CD4-positive, CD25-positive, alpha-beta regulatory T cell (primary cell): Measurements from ENCODE around the gene NINL. TPM values are rescaled to one million over a fixed set of nuclear protein-coding genes. Genes with fewer than 3 reads are reported as not detected.

Source experiments
- ATAC-seq, 2 donors: fragments of 150-1000 bp; cut with Tn5 transposase; one replicate each; pipeline ENCODE4 v1.10.0; 2021; ENCODE audit warnings: low read depth in 2 of 2, moderate number of reproducible peaks in 2 of 2, moderate library complexity in 1 of 2
- DNase-seq, 3 donors: peaks; one replicate each; pipeline versions ENCODE4 v3.0.0 to v3.0.0-alpha.2; 2012 to 2022; ENCODE audit warnings: mixed read lengths in 1 of 3
- H3K27ac ChIP-seq: one replicate; pipeline ENCODE4 v1.7.0; 2013; ENCODE audit warnings: mild to moderate bottlenecking, low read length; ENCODE audit not compliant: insufficient read depth, poor library complexity, severe bottlenecking
- H3K27me3 ChIP-seq: one replicate; pipeline ENCODE4 v1.7.0; 2013; ENCODE audit warnings: low read length; ENCODE audit not compliant: control insufficient read depth, insufficient read depth
- H3K36me3 ChIP-seq: one replicate; pipeline ENCODE4 v1.7.0; 2013; ENCODE audit warnings: mild to moderate bottlenecking, low read length, moderate library complexity; ENCODE audit not compliant: control insufficient read depth, insufficient read depth
- H3K4me1 ChIP-seq: 2 replicates; pipeline ENCODE4 v1.7.0; 2013; ENCODE audit warnings: mild to moderate bottlenecking, low read length; ENCODE audit not compliant: insufficient read depth, control insufficient read depth, poor library complexity, severe bottlenecking
- H3K4me3 ChIP-seq: one replicate; pipeline ENCODE4 v1.7.0; 2013; ENCODE audit warnings: low read depth, mild to moderate bottlenecking, low read length, moderate library complexity
- H3K9me3 ChIP-seq, 2 experiments: 1 replicate in 1 of 2; 2 replicates in 1 of 2; pipeline ENCODE4 v1.7.0; 2013; ENCODE audit warnings: low read length in 2 of 2, mild to moderate bottlenecking in 1 of 2, moderate library complexity in 1 of 2; ENCODE audit not compliant: control insufficient read depth in 2 of 2
- H3K27ac Mint-ChIP-seq, 3 donors: one replicate each; pipeline ENCODE4 v1.8.0; 2020 to 2022; ENCODE audit warnings: mild to moderate bottlenecking in 3 of 3, mixed read lengths in 3 of 3, moderate library complexity in 2 of 3
- H3K27me3 Mint-ChIP-seq: one replicate; pipeline ENCODE4 v1.8.0; 2022; ENCODE audit warnings: mild to moderate bottlenecking, mixed read lengths
- H3K36me3 Mint-ChIP-seq: one replicate; pipeline ENCODE4 v1.8.0; 2020; ENCODE audit warnings: mixed read lengths
- H3K4me1 Mint-ChIP-seq, 4 donors: one replicate each; pipeline ENCODE4 v1.8.0; 2020 to 2022; ENCODE audit warnings: mixed read lengths in 4 of 4, mild to moderate bottlenecking in 1 of 4
- H3K4me3 Mint-ChIP-seq, 4 donors: one replicate each; pipeline ENCODE4 v1.8.0; 2020 to 2022; ENCODE audit warnings: mild to moderate bottlenecking in 4 of 4, mixed read lengths in 4 of 4, moderate library complexity in 3 of 4
- H3K9me3 Mint-ChIP-seq, 7 donors: one replicate each; pipeline ENCODE4 v1.8.0; 2020 to 2022; ENCODE audit warnings: mixed read lengths in 7 of 7, mild to moderate bottlenecking in 3 of 7, moderate library complexity in 2 of 7
- polyA plus RNA-seq, 4 donors: library from polyadenylated mRNA; unstranded; fragments of 300-500 nt; fragmentation: Illumina TruSeq; gene quantifications; one replicate each; pipeline ENCODE4 v1.2.3, GENCODE V29; 2021
- total RNA-seq: library from RNA; stranded (reverse); gene quantifications from one replicate; pipeline ENCODE4 v1.2.3, GENCODE V29; 2022

The NINL gene
- total and polyA plus RNA-seq, 5 donors from 2014 or later, result 0.39 to 0.42 TPM; not detected in 3

GRCh38 chr20:25418776-25419175 lies 166.6 kb downstream of the NINL start:
- ATAC-seq (no peak), DNase-seq (no peak)
- no peak overlapping the region for H3K27ac ChIP-seq
- no peaks in the 10 kb centered on the region for H3K27me3 ChIP-seq
- no peaks in the 10 kb centered on the region for H3K36me3 ChIP-seq
- H3K9me3 ChIP-seq, result no peaks in the 10 kb centered on the region
- Mint-ChIP-seq H3K4me1 (peaks cover 0 to 10% (median 3%) of the 10 kb centered on the region in 4 donors), H3K27me3 (no peaks in the 10 kb centered on the region), H3K4me3 (no peak overlapping the region), H3K27ac (peak overlapping the region in 1 of 3 donors; percentile 76), H3K36me3 (no peaks in the 10 kb centered on the region), H3K9me3 (no peaks in the 10 kb centered on the region)
- no peak overlapping the region for H3K4me3 ChIP-seq
- peaks cover 9% of the 10 kb centered on the region for H3K4me1 ChIP-seq

- H3K4me1 ChIP-seq, result peaks cover 16% of the 10 kb centered on the region
- H3K9me3 Mint-ChIP-seq, result peaks cover 0 to 3% (median 0%) of the 10 kb centered on the region in 7 donors
- peaks cover 7 to 30% (median 23%) of the 10 kb centered on the region in 4 donors for H3K4me1 Mint-ChIP-seq
- no peak overlapping the region for H3K4me3 ChIP-seq
- H3K4me3 Mint-ChIP-seq, result peak overlapping the region in 2 of 4 donors; percentile 27 to 35
- H3K9me3 ChIP-seq, result peaks cover under 1 to 2% of the 10 kb centered on the region in 2 experiments
- H3K27ac ChIP-seq, result no peak overlapping the region
- H3K36me3 Mint-ChIP-seq, result no peaks in the 10 kb centered on the region
- peak overlapping the region in 1 of 3 donors; percentile 79 for H3K27ac Mint-ChIP-seq
- no peaks in the 10 kb centered on the region for H3K27me3 ChIP-seq
- no peaks in the 10 kb centered on the region for H3K27me3 Mint-ChIP-seq
- no peaks in the 10 kb centered on the region for H3K36me3 ChIP-seq
- ATAC-seq (no peak), DNase-seq (no peak)
Observed at GRCh38 chr20:25408890-25409289, 176.4 kb downstream of the NINL start.

- Histone ChIP-seq H3K27me3 (no peaks in the 10 kb centered on the region), H3K9me3 (peaks cover 7 to 10% of the 10 kb centered on the region in 2 experiments), H3K4me1 (peaks cover 16% of the 10 kb centered on the region), H3K4me3 (peak overlapping the region; percentile 93), H3K36me3 (no peaks in the 10 kb centered on the region), H3K27ac (peak overlapping the region; percentile 15)
- ATAC-seq (no peak), DNase-seq (no peak)
- Mint-ChIP-seq H3K36me3 (peaks cover 4% of the 10 kb centered on the region), H3K4me3 (peak overlapping the region; percentile 92 to 96 (median 93)), H3K9me3 (peaks cover 0 to 10% (median 0%) of the 10 kb centered on the region in 7 donors), H3K27ac (peak overlapping the region; percentile 12 to 92 (median 88)), H3K4me1 (peaks cover 7 to 30% (median 21%) of the 10 kb centered on the region in 4 donors), H3K27me3 (no peaks in the 10 kb centered on the region)
Observed at GRCh38 chr20:25408170-25408547, 177.2 kb downstream of the NINL start.

- Mint-ChIP-seq H3K27me3 (no peaks in the 10 kb centered on the region), H3K9me3 (peaks cover 0 to 16% (median 0%) of the 10 kb centered on the region in 7 donors), H3K36me3 (peaks cover 4% of the 10 kb centered on the region), H3K4me1 (peaks cover 7 to 30% (median 21%) of the 10 kb centered on the region in 4 donors), H3K4me3 (peak within 1 kb of the TSS; percentile 92 to 96 (median 93)), H3K27ac (peak within 1 kb of the TSS; percentile 74 to 92 (median 88))
- peaks cover 16% of the 10 kb centered on the region for H3K4me1 ChIP-seq
- H3K27ac ChIP-seq, result peak within 1 kb of the TSS; percentile 15
- DNase-seq (peak; percentile 64 to 88 (median 69)), ATAC-seq (peak; percentile 84 to 86)
- peaks cover 9 to 16% of the 10 kb centered on the region in 2 experiments for H3K9me3 ChIP-seq
- H3K27me3 ChIP-seq, result no peaks in the 10 kb centered on the region
- H3K36me3 ChIP-seq, result no peaks in the 10 kb centered on the region
- peak within 1 kb of the TSS; percentile 93 for H3K4me3 ChIP-seq
Observed at GRCh38 chr20:25407311-25408169, 177.8 kb downstream of the NINL start, which contains the start of gene GINS1. GINS1 (plus strand) TSS chr20:25407673; CDS start chr20:25407821, 148 bp downstream.

Other genes with a start within 250 kb of the NINL start
- 27.9 TPM for gene ABHD12, start 194.7 kb downstream of the NINL start, total RNA-seq
- 10 to 100 TPM; 26.8 to 44.1 (median 28.6) TPM for gene ABHD12, start 194.7 kb downstream of the NINL start, polyA plus RNA-seq
- 0.76 TPM for gene GINS1, start 177.9 kb downstream of the NINL start, total RNA-seq
- 1 to 10 TPM in 3 of 4 donors, under 1 TPM in 1; 0.54 to 1.8 (median 1.3) TPM for gene GINS1, start 177.9 kb downstream of the NINL start, polyA plus RNA-seq
- gene NANP, start 38.5 kb upstream of the NINL start, total RNA-seq, result 1.1 TPM
- 1 to 10 TPM in 2 of 4 donors, under 1 TPM in 2; 0.66 to 1.1 (median 0.97) TPM for gene NANP, start 38.5 kb upstream of the NINL start, polyA plus RNA-seq
- 18.1 TPM for gene ZNF337, start 111.3 kb upstream of the NINL start, total RNA-seq
- 10 to 100 TPM in 3 of 4 donors, 1 to 10 TPM in 1; 7.1 to 15.9 (median 11.0) TPM for gene ZNF337, start 111.3 kb upstream of the NINL start, polyA plus RNA-seq